NCI-H460 (cell line): ENCODE measurements around the gene COL1A2. TPM values are rescaled to one million over a fixed set of nuclear protein-coding genes. Genes with fewer than 3 reads are reported as not detected.
A peak's percentile ranks its signal among the peaks of the same experiment; 100 is the strongest.

Experiments used
- DNase-seq: peaks from one replicate; pipeline ENCODE4 v3.0.0-alpha.2; 2016; ENCODE audit warnings: low read depth; ENCODE audit errors: extremely low read depth
- total RNA-seq: library from RNA; depleted of rRNA; stranded (reverse); fragments of >200 nt; shearing (Covaris generic); gene quantifications from 2 replicates; pipeline ENCODE4 v1.2.3, GENCODE V29; 2014

Gene COL1A2
- total RNA-seq, 1 experiment from 2014 or later = not detected

GRCh38 chr7:94382132-94382531, 12.6 kb upstream of the COL1A2 start:
- no peak for DNase-seq

DNA sequence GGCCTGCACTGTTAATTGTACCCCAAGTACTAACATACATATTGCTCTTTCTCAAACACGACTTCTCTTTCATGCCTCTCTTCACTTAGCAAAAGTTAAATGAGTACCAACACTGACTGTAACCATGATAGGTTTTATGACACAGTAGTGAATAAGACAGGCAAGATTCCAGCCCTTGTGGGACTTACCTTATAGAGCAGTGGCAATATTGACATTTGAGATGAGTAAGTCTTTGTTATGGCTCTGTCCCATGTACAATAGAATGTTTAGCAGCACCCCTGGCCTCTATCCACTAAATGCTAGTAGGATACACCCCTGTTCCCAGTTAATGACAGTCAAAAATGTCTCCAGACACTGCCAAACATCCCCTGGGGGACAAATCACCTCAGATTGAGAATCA, 11.9 kb upstream of the COL1A2 start:
- DNase-seq = no peak

- no peak for DNase-seq
These were observed 10.4 kb upstream of the COL1A2 start for GRCh38 chr7:94384315-94384714.

- DNase-seq = no peak
These were observed 8.3 kb upstream of the COL1A2 start for GRCh38 chr7:94386416-94386815.

- DNase-seq = no peak
These were observed 6.2 kb upstream of the COL1A2 start for GRCh38 chr7:94388540-94388939.

DNA sequence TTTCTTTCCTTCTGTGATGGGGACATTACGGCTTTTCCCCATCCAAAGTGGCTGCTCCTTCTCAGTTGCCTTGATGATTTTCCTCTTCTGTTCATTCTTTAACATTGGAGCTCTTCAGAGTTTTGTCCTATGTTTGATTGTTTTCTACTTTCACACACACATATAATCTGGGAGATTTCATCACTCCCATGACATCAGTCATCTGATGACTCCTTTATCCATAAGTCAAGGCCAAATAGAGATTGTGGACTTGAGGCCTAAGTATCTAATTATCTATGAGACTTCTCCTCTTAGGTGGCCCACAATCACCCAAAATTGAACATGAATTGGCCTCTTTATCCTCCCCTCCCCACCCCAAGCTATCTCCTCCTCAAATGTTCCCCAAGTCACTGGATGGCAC, 5.3 kb upstream of the COL1A2 start:
- no peak for DNase-seq

DNA sequence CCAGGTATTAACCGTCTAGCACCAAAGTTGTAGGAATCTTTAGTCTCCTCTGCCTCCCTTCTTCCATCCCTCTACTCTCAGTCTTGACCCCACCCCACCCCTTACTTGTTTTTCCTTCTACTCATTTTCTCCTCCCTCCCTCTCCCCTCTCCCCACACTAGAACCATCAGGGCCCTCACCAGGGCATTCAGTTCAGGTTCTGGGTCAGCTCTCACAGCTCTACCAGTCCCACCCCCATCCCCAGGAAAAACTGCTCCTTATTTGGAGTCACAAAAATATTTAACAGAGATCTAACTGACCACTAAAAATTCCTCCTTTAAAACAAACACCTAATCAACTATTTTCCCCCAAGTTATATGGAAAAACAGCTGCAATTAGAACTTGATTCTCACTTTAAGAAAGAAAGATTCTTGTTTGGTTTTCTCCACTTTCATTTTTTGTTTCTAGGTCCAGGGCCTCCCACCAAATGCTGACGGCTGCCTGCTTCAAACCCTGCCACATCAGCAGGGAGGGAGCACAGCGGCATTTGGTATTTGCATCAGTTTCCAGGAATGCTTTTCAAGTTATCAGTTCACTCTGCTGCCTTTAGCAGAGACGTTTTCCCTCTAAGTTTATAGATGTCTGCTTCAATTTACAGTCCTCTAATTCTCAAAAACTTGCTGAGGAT, 2.8 kb upstream of the COL1A2 start:
- DNase-seq = no peak

- DNase-seq = no peak
These were observed 2.3 kb upstream of the COL1A2 start for GRCh38 chr7:94392393-94392786.

DNA sequence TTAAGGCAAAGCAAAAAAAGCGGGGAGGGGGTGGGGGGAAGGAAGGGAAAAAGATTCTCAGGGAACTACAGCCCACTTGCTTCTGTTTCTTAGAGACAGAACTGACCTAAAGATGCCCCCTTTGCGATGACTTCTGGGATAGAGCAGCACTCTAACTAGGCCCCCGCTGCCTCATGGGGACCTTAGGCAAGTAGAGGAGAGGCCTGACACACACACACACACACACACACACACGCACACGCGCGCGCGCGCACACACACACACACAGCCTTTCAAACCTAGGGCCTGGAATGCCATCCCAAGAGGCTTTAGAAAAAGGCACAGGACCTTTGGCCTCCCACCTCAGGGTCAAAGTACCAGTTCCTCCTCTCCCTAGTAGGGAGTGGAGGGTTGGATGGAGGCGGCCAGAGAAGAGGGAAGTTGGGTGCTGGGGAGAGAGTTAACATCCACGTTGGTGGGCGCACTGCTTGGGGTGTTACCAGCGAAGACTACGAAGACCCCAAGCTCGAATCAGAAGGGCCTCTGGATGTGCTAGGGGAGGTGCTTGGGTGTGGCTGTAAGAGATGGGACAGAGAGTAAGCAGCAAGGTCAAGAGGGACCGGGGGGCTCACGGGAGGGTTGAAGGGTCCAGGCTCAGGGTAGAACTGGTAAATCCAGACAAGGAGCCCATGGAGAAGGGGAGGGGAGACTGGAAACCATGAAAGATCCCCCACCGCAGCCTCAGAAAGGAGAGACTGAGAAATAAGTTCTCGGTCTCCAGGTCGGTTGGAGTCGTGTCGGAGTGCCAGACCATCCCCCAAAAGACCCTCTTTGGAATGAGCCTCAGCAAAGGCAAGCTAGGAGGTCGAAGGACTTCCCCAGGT, 1.2 kb upstream of the COL1A2 start:
- no peak for DNase-seq

DNA sequence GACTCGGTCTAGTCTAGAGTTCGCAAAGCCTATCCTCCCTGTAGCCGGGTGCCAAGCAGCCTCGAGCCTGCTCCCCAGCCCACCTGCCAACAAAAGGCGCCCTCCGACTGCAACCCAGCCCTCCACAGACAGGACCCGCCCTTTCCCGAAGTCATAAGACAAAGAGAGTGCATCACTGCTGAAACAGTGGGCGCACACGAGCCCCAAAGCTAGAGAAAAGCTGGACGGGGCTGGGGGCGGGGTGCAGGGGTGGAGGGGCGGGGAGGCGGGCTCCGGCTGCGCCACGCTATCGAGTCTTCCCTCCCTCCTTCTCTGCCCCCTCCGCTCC, 622 bp upstream of the COL1A2 start:
- no peak for DNase-seq

GRCh38 chr7:94395141-94396036, 694 bp downstream of the COL1A2 start:
- DNase-seq = peak; percentile 48

DNA sequence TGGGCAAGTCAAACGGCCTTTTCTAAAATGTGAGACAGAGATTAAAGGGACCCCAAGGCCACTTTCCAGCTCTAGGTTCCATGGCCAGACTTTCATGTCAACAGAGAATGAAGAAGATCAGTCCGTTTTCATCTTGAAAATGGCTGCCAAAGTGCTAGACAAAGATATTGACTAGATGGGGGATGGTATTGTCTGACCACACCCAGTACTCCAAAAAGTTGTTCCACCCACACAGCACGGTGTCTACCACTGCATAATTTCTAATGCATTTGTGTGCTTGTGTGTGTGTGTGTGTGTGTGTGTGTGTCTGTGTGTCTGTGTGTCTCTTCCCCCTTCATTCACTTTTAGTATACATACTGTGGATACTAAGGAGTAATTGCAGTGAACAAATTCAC, 1.3 kb downstream of the COL1A2 start:
- no peak for DNase-seq

DNA sequence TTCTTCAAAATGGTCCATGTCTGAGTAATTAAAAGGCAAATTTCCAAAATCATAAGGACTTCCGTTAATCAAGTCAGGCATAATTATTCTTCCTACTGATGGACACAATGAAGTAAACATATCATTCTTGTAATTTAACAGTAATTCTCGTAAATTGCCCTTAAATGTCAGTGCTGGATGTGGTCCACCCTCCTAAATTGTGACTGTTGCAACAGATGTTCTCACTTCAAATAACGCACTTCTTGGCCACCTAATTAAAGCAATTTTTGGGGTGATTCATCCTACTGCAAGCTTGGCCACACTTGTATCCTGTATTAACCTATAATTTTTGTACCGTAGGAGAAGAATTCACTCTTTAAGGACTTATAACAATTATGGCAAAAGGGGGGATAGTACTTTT, 1.9 kb downstream of the COL1A2 start:
- DNase-seq = no peak

DNA sequence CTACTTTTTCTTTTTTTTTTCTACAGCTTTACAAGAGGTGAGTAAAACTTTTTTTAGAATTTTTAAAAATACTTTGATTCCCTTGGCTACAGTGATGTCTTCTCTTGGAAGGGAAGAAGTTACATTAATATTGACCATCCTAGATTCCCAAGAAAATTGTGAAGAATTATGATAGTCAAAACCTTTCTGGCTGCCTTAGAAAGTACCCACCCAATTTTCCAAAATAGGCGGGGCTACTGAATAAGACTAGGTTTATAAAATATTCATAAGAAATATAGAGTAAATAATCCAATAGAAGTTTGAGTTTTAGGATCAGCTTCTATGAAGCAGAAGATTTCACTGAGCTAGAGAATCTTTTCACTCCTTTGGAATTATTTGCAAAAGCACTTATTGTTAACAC, 3.0 kb downstream of the COL1A2 start:
- DNase-seq = no peak

DNA sequence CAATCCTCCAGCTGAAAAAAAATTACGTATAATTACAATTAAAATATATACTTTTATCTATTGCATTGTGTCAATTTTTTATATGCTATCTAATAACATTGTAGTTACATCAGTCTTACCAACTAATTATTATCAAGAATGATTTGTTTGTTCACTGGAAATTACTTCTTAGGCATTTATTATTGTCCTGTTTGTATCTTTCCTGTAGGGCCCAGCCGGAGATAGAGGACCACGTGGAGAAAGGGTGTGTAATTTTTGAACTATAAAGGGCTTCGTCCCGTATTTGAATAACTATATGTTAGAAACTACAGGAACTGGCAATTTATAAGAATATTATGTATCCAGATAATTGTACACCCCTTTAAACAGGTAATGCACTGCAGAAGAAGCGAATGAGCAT, 4.1 kb downstream of the COL1A2 start:
- no peak for DNase-seq

DNA sequence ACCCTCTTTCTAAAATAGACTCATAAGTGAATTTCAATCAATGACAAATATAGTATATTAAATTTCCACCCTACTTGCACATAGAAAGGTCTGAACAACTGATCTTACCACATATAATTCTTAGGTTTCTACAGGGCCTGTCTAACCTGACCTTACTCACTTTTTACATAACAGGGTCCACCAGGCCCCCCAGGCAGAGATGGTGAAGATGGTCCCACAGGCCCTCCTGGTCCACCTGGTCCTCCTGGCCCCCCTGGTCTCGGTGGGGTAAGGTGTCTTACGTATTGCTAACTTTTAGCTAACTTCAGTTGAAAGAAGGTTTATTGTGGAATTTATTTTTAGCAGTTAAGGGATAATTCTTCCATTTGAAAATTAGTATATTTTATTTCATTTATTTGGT, 5.3 kb downstream of the COL1A2 start:
- no peak for DNase-seq

- DNase-seq = no peak
These were observed 6.1 kb downstream of the COL1A2 start for GRCh38 chr7:94400643-94401427.

GRCh38 chr7:94401428-94401814, 6.7 kb downstream of the COL1A2 start:
- DNase-seq = no peak

GRCh38 chr7:94403546-94403945, 8.9 kb downstream of the COL1A2 start:
- DNase-seq = no peak

DNA sequence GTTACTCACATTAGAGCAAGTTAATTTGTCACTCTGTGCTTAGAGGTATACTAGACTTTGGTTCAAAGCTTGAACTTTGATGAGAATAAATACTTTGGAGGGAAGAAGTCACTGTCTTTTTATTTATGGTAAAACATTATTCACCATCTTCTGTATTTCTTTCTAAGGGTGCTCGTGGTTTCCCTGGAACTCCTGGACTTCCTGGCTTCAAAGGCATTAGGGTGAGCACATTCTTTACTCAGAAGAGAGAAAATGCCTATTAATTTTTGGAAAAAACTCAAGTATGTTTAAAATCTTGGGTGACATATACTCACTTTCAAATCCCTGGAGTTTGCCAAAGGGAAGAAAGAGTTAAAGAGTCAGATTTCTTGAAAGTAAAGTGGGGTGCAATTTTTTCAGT, 10.8 kb downstream of the COL1A2 start:
- no peak for DNase-seq

DNA sequence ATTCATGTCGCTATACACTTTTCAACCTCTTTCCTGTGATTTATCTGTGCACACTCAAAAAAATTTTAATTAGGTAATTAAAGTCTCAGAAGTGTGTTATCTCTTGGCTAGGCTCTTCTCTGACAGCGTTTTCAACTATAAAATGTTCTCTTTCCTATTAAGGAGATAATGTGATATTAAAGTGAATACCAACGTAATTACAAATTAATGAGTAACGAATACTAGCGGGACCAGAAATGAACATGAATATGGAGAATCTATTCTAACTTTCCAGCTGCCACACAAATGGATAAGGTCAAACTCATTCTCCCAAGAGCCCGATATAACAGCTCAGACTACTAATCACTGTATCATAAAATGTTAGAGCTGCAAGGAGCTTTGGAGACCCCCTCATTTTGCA, 12.0 kb downstream of the COL1A2 start:
- no peak for DNase-seq
